Amniotic stem cell (primary cell): ENCODE results near the gene CUEDC1.
"Not testable (repeated sequence)": the region's sequence is repeated elsewhere in the genome, so short reads cannot be mapped to it uniquely, and the experiment has no call there.

Experiments used
- DNase-seq: peaks from one replicate; lab custom pipeline; 2025; lab: John Stamatoyannopoulos, UW

Gene CUEDC1

GRCh38 chr17:57985675-57985974 lies 30.4 kb upstream of the CUEDC1 start:
- DNase-seq: no peak

- DNase-seq: no peak
Measured at GRCh38 chr17:57984936-57985674, 29.9 kb upstream of the CUEDC1 start.

GRCh38 chr17:57984261-57984890 lies 29.2 kb upstream of the CUEDC1 start:
- no peak for DNase-seq

- no peak for DNase-seq
Measured at GRCh38 chr17:57983446-57983845, 28.2 kb upstream of the CUEDC1 start.

GRCh38 chr17:57982452-57983170 lies 27.4 kb upstream of the CUEDC1 start:
- no peak for DNase-seq

GRCh38 chr17:57980522-57980921 lies 25.3 kb upstream of the CUEDC1 start:
- DNase-seq: no peak

GRCh38 chr17:57979076-57979475 lies 23.9 kb upstream of the CUEDC1 start:
- no peak for DNase-seq

- DNase-seq: no peak
Measured at GRCh38 chr17:57976594-57976993, 21.4 kb upstream of the CUEDC1 start.

- DNase-seq: no peak
Measured at GRCh38 chr17:57975044-57975443, 19.8 kb upstream of the CUEDC1 start.

GRCh38 chr17:57974053-57974824 lies 19.0 kb upstream of the CUEDC1 start:
- not testable (repeated sequence) for DNase-seq

GRCh38 chr17:57972151-57972550 lies 16.9 kb upstream of the CUEDC1 start:
- DNase-seq: no peak

GRCh38 chr17:57971572-57971971 lies 16.4 kb upstream of the CUEDC1 start:
- DNase-seq: no peak

GRCh38 chr17:57970710-57971109 lies 15.5 kb upstream of the CUEDC1 start:
- DNase-seq: no peak

GRCh38 chr17:57968456-57968855 lies 13.2 kb upstream of the CUEDC1 start:
- DNase-seq: no peak

- DNase-seq: no peak
Measured at GRCh38 chr17:57966875-57967274, 11.7 kb upstream of the CUEDC1 start.

GRCh38 chr17:57966246-57966645 lies 11.0 kb upstream of the CUEDC1 start:
- DNase-seq: no peak

GRCh38 chr17:57965521-57966160 lies 10.4 kb upstream of the CUEDC1 start:
- no peak for DNase-seq

- DNase-seq: no peak
Measured at GRCh38 chr17:57963149-57963511, 7.9 kb upstream of the CUEDC1 start.

GRCh38 chr17:57962279-57963148 lies 7.3 kb upstream of the CUEDC1 start:
- no peak for DNase-seq

GRCh38 chr17:57959929-57960328 lies 4.7 kb upstream of the CUEDC1 start:
- DNase-seq: no peak

- DNase-seq: not testable (repeated sequence)
Measured at GRCh38 chr17:57958391-57958790, 3.2 kb upstream of the CUEDC1 start.
